ENCODE data around the gene FNDC1.

The FNDC1 gene

DNA sequence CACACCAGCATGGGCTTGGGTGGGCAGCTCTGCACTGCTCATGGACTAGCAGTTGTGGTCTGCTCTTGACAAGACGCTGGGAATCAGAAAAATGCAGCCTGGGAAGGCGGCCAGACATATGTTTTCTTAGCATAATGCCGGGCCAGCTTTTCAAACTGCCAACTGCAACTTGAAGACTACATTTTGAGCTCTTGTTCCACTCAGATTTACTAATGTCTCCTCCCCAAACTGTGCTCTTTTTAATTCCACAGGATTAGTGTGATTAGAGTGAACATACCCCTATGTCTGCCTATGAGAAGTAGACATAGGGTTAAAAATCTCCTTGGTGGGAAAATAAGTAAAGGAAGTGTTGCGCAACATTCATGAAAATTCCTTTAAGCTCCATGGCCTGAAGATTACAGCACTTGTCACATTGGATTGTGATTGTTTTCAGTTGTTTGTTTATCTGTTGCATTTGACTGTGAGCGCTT, 5.3 kb upstream of the FNDC1 start:
- no peak for DNase-seq

DNA sequence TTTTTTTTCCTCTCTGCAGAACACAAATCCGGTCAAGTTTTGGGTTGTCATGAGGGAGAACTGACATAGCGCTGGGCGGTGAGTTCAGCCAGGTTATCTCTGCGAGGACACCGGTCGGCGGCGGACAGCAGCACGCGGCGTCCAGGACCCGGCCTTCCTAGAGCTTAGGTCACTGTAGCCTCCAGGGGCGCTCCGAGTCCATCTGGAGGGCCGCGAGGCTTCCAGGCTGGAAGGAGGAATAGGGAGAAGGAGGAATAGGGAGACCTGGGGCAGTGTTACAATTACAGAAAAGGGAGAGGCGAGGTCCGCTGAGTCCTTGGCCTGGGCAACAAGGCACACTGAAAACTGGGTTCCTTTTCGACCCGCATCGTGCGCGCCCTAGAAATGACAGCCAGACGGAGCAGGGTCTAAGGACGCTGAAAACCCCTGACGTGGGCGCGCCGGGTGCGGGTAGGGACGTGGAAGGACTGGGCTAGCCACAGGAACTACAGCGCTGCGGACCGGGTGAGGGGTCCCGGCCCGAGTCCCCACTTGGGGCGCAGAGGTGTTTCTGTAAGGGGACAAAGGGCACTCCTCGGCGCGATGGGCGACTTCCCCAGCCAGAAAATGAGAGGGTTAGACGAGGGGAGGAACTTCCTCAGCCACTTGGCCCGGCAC, 536 bp upstream of the FNDC1 start:
- no peak for DNase-seq

DNA sequence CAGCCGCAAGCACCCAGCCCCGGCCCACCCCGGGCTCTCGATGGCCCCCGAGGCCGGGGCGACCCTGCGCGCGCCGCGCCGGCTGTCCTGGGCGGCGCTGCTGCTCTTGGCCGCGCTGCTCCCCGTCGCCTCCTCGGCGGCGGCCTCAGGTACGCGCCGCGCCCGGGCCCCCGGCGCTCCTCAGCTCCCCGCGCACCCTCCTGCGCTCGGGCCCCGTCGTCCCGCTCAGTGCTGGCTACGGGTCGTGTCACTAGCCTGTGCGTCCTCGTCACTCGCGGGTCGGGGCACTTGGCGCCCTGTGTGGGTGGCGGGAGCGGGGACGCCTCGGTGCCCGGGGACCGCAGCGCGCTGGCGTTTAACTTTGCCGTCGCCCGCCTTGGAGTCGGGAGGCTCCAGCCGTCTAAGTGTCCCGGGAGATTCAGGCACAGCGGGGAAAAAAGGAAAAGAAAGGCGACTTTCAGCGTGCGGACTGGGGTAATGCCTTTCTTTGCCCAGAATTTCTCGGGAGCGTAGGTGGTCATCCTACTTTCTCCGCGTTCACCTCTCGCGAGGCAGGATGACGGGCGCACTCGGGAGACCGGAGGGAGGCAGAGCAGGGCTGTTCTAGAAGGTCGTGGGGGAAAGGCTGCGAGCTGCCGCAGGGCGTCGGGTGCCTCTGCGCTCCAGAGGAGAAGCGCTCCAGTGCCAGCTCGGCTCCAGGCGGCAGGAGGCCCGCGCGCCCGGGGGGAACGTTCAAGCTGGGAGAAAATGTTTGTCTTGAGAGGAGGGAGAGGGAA, 545 bp downstream of the FNDC1 start:
- peak; percentile 20 for DNase-seq

DNA sequence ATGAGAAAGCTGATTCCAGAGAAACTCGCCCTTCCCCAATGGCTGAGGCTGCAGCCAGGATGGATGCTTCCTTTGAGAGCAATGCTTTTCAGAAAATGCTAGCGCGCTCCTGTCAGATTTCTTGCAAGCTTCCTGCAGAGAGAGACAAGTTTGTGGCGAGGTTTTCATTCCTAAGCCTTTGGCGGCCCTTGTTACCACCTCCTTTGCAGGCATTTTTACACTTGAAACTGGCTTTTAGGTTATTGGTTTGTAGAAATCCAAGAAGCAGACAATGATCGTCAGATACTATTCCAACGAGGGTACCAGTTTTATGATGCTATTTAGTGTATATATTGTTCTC, 1.1 kb downstream of the FNDC1 start:
- DNase-seq: no peak

DNA sequence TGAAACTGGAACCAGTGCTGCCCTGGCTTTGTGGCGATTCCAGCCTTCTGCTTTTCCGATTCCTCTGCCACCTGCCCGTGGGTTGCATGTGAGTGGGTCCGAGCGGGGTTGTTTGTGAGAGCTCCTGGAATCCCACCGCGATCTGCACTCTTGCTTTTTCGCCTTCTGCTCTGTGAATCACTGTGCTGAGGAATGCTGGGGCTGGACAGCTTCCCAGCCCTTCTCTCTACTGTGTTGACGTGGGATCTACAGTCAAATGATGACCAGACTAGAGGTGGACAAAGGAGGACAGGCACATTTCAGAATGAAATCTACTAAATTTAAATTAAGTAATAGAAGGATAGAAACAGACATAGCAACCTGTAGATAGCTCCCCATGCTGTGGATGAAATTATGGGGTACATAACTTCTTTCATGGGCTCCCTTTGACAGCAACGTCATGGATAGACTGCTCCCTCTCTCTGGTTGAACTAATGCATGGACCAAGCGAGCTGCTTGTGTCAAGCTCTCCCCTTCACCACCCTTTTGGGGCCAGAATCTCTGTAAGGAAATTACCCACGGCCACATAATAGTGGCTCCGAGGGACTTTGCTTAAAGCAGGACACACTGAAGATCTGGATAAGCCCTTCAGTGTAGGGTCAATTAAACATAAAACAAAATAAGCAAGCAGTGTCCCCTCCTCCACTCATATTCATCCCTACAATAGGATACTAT, 2.0 kb downstream of the FNDC1 start:
- DNase-seq: no peak

DNA sequence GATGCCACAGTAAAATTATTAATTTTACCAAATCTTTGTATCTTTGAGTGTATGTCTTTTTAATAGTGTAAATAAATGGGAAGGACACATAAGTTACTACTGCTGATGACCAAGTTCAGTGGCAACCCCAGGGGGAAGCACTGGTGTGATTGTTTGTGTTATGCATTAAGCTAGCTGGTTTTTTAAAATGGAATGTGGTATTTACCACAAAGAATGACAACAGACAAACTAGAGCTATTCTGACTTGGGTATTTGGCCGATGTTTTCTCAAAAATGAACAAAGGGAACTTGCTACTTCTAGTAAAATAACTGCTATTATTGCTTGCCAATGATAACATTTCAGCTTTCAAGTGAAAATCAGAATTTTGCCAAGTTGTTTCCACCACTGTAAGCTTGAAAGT, 2.9 kb downstream of the FNDC1 start:
- no peak for DNase-seq

DNA sequence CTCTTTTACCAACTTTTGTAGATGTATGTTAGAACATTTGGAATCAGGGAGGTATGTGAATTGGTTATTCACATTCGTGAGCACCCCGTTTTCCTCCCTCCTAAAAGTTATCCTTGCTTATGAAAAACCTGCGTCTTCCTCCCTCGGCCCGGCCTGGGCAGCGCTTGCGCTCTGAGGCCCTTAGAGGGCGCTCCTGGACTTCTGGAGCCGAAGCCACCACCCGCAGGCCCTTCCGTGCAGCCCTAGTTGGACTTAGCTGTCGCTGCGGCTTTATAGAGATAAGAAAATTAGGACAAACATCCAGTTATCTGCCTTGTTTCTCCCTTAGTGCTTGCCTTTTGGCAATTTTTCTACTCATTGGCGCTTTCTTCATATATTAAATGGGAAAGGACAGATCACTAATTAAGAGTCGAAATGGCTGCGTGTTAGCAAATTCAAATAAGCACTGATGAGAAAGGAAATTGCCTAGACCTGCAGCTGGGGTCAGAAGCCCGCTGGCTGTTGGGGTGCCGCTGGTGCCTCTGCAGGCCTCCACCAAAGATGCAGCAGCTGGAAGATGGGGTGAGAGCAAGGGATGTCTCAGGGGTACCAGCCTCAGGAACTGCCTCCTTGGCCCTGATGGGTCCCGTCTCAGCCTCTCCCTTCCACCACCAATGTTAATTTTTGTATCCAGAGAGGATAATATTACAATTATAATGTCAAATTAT, 5.2 kb downstream of the FNDC1 start:
- peak; percentile 75 for DNase-seq

DNA sequence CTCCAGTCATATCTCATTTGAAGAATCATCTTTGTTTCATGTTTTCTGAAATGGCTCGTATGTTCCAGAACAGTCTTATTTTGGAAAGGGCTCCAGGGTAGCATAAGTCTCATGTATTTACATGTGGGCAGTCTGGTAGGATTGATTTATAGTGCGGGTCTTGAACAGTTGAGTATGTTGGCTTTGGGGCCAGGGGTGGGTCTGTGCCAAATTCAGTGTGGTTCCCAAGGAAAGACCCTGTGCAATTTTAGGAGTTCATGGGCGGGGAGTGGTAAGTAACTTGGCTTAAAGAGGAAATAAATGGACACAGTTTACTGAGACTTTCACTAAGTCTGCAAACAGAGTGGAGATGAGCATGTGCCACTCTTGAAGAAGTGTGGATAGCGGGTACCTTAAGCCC, 7.7 kb downstream of the FNDC1 start:
- DNase-seq: no peak

DNA sequence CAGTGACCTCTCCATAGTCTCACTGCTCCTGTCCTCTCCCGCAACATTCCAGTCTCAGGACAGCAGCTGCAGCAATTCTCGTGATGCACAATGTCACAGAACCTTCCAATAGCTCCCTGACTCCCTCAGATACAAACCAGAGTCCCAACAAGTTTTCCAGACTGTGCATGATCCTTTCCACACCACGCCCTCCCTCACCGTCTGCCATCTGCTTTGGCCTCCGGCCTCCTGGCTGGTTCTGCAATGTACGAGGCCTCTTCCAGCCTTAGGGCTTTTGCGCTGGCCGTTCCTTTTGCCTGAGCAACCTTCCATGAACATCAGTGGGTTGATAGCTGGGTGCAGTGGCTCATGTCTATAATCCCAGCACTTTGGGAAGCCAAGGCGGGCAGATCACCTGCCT, 9.6 kb downstream of the FNDC1 start:
- DNase-seq: no peak

DNA sequence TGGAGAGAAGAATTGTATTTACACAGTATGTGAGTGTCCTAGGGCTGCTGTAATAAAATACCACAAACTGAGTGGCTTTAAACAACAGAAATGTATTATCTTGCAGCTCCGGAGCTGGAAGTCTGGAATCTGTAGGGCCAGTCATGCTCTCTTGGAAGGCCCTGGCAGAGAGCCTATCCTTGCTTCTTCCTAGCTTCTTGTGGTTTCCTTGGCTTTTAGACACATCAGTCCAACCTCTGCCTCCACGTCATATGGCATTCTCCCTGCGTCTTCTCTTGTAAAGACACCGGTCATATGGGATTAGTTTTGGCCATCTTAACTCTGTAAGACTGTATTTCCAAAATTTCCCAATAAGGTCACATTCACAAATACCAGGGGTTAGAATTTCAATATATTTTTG, 10.8 kb downstream of the FNDC1 start:
- DNase-seq: no peak

DNA sequence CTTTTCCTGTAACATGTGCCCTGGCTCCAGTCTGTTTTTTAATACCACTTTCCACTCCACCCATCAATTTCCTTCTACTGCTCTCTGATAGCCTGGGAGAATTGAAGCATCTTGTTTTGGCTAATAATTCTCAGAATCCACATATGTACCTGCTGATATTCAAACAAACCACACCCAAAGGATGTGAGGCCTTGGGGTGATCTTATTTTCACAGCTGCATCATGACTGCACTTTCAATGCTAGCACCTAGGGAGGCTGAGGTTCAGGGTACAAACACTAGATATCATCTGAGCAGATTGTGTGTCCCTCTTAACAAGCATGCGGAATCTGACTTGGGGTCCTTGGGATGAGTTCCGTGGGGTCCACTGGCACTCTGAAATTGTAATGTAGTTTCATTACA, 12.7 kb downstream of the FNDC1 start:
- no peak for DNase-seq

DNA sequence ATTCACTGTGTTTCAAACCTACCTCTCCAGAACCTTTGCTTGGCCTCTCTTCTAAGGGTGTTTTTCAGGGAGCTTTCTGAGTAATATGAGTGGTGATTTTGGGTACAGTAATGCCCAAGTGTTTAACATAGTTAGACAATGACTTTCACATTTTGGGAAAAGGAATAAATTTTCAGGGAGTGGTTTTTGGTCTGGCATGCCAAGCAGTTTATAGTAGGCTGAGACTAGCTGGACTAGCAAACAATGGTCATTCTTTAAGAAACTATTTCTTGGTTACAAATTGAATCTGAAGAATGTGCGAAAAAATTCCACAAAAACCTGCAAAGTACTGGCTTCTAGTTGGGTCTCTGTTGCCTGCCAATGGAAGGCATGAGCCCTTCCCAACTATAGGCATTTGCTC, 15.4 kb downstream of the FNDC1 start:
- DNase-seq: no peak

DNA sequence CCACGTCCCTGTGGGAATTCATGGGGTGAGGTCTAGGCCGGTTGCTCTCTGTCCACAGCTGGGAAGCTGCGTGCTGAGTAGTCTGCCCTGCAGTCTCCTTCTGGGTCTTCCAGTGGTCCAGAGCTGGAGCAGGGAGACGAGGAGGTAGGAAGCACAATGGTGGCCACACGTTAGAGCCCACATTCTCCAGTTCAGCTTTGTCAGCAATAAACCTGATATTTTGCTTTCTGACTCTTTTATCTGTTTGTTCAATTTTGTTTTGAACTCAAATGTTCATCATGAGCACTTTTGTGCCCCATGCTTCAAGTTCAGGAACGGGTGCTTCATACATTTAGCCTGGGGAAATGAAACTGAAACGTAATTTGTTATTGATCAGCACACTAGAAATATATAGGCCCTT, 21.3 kb downstream of the FNDC1 start:
- no peak for DNase-seq

DNA sequence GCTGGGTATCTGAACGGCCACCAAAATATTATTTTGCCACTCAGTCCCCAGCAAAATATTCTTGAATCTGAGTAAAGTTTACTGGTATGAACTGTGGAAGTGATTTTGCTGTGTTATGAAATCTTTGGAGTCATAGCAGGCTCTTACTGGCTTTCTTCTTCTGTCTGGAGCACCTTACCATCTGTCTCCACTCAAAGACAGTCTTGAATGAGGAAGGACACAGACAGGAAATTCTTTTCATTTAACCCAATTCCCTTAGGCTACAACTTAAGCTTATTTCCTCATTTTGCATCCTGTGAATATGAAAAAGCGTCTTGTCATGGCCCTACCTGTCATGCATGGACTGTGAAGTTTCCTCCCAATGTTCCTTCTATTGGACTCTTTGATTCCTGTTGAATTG, 24.7 kb downstream of the FNDC1 start:
- DNase-seq: no peak

DNA sequence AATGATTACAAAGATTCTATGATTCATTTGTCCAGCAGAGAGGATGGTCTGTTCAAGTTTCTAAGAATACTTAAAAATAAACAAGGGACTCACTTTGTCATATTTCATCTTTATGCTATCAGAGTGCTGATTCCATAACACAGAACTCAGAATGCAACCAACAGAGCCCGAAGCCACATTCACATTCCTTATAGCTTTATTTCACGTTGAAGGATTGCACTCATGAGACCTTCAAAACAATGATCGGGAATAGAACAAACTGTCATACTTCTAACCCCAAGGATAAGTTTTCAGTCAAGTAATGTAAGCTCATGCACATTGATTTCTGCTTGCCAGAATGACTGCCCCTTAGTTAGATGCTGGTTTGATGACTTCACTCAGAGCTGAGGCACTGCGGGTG, 25.2 kb downstream of the FNDC1 start:
- DNase-seq: no peak

DNA sequence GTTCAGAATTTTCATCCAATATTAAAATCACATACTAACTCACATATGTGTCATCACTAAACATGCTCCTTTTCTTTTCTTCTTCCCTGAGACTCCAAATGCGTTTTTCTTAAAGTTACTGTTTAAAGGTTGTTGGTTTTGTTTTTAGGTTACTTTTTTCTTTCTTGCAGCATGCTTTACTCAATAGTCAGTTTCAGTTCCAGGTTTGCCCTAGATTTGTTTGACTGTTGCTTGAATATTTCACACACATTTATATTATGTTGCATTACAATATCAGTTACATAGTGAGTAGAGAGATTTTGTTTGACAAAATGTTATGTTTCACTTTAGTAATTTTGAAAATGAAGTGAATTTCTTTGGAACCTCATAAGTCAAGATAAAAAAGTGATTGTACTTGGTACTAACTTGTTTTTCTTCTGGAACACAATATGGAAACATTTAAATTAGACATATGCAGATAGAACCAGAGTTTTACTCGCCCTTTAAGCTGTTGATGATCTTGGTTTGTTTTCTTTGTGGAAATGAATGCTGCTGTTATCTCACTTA, 27.3 kb downstream of the FNDC1 start:
- DNase-seq: no peak

DNA sequence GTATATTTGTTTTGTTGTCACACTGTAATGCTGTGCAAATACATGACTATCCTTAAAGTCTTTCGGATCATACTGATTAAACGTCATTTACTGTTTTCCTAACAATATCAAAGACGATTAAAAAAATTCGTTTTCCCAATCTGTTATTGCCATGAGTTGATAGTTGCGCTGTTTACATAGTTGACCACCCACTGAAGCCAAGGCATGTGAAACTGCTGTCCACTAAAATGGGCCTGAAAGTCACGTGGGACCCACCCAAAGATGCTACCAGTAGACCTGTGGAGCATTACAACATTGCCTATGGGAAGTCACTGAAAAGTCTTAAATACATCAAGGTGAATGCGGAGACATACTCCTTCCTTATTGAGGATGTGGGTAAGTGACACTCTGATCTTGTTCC, 28.1 kb downstream of the FNDC1 start:
- no peak for DNase-seq

DNA sequence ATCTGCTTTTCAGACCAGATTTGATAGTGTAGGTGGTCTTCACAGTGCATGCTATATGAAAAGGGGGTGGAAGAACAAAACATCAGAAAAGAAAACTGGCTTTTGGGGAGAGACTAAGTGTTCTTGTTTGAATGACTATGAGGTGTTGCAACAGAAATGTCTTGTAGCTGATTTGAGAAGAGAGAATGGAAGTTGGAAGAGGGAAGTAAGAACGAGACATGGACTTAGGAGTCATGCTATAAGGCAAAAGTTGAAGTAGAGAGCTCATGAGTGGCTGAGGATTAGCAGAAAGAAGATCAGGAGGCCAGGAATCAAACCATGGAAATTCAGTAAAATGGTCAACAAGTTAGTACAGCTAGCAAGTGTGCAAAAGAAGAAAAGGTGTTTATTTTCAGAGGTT, 32.1 kb downstream of the FNDC1 start:
- no peak for DNase-seq

DNA sequence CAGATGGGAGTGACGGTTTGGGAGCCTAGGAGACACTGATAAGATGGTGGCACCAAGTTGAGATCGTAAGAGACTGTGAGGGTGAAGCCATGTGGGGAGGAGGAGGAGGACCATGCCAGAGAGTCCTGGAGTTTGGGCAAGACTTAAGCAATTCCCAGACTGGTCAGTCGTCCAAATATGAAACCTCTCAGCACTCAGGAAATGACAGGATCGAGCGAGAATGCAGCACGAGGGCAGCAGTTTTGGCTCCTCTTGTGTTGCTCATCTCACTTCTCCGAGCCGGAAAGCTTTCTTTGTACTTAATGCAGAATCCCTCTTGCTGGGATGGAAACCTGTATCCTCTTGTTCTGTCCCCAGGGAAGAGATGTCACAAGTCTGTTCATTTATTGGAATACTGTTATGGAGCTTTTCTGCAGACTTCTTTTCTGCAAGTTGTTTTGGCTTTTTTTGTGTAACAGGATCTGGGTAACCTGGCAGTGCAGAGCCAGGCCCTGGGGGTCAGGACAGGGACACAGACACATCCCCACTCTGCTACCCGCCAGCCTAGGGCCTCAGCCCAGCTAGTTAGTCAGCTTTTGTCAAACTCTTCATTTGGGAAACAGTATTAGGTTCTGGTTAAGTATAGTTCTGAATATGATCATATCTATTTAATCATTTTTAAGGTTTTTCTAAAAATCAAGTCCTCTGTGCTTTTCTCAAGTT, 34.3 kb downstream of the FNDC1 start:
- no peak for DNase-seq

DNA sequence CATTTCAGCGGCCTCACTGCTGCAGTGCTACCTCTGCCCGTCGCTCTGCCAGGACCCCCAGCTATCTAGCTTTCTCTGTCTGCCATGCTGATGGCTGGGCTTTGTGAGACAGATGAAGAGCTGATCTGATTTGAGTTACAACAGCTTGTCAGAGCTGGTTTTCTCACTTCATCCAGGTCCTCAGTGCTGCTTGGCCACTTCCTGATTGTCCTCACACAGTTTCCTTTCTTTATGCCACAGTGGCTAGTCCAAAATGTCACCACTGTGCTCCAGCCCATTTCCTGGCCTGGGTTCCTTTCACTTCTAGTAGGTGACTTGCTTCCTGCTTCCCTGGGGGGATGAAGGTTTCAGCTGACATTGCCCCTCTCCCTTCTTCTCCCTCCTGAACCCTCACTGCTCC, 35.4 kb downstream of the FNDC1 start:
- no peak for DNase-seq

DNA sequence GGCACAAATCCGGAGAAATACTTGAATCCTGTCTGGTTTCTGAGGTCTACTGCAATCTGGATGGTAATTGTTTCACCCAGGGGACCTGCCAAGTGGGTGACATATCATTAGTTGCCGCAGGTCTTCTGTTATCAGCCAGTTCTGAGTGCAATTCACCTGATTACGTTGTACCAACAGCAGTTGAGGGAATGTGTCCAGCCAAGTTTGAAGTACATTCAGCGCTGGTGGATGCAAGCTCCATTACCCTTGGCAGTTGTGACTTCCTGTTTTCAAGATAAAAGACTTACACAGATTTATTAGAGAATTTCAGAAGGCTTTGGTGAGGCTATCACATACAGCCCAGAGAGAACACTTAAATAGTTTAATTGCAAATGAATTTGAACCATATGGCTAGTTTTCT, 42.8 kb downstream of the FNDC1 start:
- DNase-seq: no peak

DNA sequence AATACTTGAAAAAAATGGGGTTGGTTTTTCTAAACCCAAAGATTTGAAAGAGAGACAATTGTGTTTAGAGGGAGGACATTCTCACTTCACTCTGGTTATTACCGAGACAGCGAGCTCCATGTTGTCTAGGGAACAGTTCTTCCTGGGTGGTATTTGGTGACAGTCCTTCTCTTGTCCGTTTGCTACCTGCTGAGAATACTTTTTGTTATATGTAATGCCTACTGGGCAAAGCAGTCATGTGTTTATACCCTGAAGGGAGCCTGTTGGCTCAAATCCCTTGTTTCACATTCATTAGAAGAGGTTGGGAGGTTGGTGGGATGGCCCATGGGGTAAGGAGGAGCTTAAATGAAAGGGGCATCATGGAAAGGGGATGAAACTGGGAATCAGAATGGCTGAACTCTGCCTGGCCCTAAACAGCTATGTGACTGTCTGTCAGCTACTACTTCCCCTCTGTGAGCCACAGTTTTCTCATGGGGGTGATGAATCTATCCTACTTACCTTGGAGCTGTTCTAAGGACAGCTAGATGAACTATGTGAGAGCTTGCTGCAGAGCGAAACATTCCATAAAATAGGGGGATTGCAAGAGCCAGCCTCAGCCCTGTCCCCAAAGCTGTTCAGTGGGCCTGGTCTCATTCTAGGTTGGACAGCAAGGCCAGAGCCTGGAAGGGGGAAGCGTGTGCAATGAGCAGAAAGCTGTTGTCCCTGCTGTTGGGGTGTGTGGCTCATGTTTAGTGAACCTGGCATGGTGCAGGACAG, 43.5 kb downstream of the FNDC1 start:
- DNase-seq: no peak

All from activated naive CD4-positive, alpha-beta T cell treated with Interleukin-2 at 50 U/mL for 16 hours (primary cell).